ENCODE data around the gene GDPD4. TPM values are rescaled to one million over a fixed set of nuclear protein-coding genes. Genes with fewer than 3 reads are reported as not detected.

The GDPD4 gene
- polyA plus RNA-seq, 4 donors = 0.08 to 0.49 (median 0.21) TPM; not detected in 1

- DNase-seq (ENCODE audit: low read depth in 4 of 4, low spot score in 3 of 4) = no peak
These were observed 121.8 kb downstream of the GDPD4 start for GRCh38 chr11:77179681-77180080.

GRCh38 chr11:77179048-77179447 is 122.4 kb downstream of the GDPD4 start:
- no peak for DNase-seq (ENCODE audit: low read depth in 4 of 4, low spot score in 3 of 4)

- DNase-seq (ENCODE audit: low read depth in 4 of 4, low spot score in 3 of 4) = no peak
These were observed 123.3 kb downstream of the GDPD4 start for GRCh38 chr11:77178150-77178549.

GRCh38 chr11:77176996-77177395 is 124.5 kb downstream of the GDPD4 start:
- no peak for DNase-seq (ENCODE audit: low read depth in 4 of 4, low spot score in 3 of 4)

GRCh38 chr11:77175869-77176539 is 125.5 kb downstream of the GDPD4 start:
- no peak for DNase-seq (ENCODE audit: low read depth in 4 of 4, low spot score in 3 of 4)

- DNase-seq (ENCODE audit: low read depth in 4 of 4, low spot score in 3 of 4) = no peak
These were observed 126.3 kb downstream of the GDPD4 start for GRCh38 chr11:77175021-77175842.

- DNase-seq (ENCODE audit: low read depth in 4 of 4, low spot score in 3 of 4) = no peak
These were observed 126.9 kb downstream of the GDPD4 start for GRCh38 chr11:77174559-77174958.

- no peak for DNase-seq (ENCODE audit: low read depth in 4 of 4, low spot score in 3 of 4)
These were observed 128.0 kb downstream of the GDPD4 start for GRCh38 chr11:77173494-77173893.

- DNase-seq (ENCODE audit: low read depth in 4 of 4, low spot score in 3 of 4) = no peak
These were observed 128.9 kb downstream of the GDPD4 start for GRCh38 chr11:77172666-77172982.

- no peak for DNase-seq (ENCODE audit: low read depth in 4 of 4, low spot score in 3 of 4)
These were observed 129.4 kb downstream of the GDPD4 start for GRCh38 chr11:77171885-77172665.

- no peak for DNase-seq (ENCODE audit: low read depth in 4 of 4, low spot score in 3 of 4)
These were observed 130.2 kb downstream of the GDPD4 start for GRCh38 chr11:77171254-77171653.

GRCh38 chr11:77170107-77170506 is 131.4 kb downstream of the GDPD4 start:
- no peak for DNase-seq (ENCODE audit: low read depth in 4 of 4, low spot score in 3 of 4)

GRCh38 chr11:77167791-77168190 is 133.7 kb downstream of the GDPD4 start:
- DNase-seq (ENCODE audit: low read depth in 4 of 4, low spot score in 3 of 4) = no peak

- DNase-seq (ENCODE audit: low read depth in 4 of 4, low spot score in 3 of 4) = no peak
These were observed 134.3 kb downstream of the GDPD4 start for GRCh38 chr11:77167111-77167626.

Other genes starting within 250 kb of the GDPD4 start
- 10 to 100 TPM; 22.6 to 31.9 (median 27.0) TPM for gene CAPN5, start 234.7 kb downstream of the GDPD4 start, polyA plus RNA-seq (ENCODE audit: insufficient read length in 4 of 4)
- under 1 TPM in 1 of 4 donors, not detected in 3; 0.18 TPM for gene OMP, start 198.8 kb downstream of the GDPD4 start, polyA plus RNA-seq (ENCODE audit: insufficient read length in 4 of 4)
- 1 to 10 TPM; 1.9 to 3.3 (median 2.8) TPM for gene MYO7A, start 173.4 kb downstream of the GDPD4 start, polyA plus RNA-seq (ENCODE audit: insufficient read length in 4 of 4)
- gene PAK1, start 172.4 kb upstream of the GDPD4 start, polyA plus RNA-seq (ENCODE audit: insufficient read length in 4 of 4) = 10 to 100 TPM; 84.8 to 94.6 (median 90.5) TPM